Endothelial cell of umbilical vein (primary cell): ENCODE measurements around the gene CXCR4. TPM values are rescaled to one million over a fixed set of nuclear protein-coding genes. Genes with fewer than 3 reads are reported as not detected.

Experiments
- BruUV-seq: library from RNA; stranded (reverse); fragments of 400-500 nt; replicated peaks from 2 replicates; lab custom pipeline; 2021; lab: Mats Ljungman, UMichigan
- CTCF ChIA-PET: fragments of 300-600, 350-600 bp; sonication (Branson Sonifier 250); formaldehyde crosslinking; loops from one replicate; lab custom pipeline; 2021; ENCODE audit warnings: antibody characterized with exemption, inconsistent platforms; lab: Charles Lee
- POLR2A ChIA-PET: fragments of 300-600, 350-600 bp; sonication (Branson Sonifier 250); formaldehyde crosslinking; loops from one replicate; lab custom pipeline; 2021; ENCODE audit warnings: antibody characterized with exemption, inconsistent platforms; lab: Charles Lee
- DNase-seq: peaks from one replicate; pipeline ENCODE4 v3.0.0-alpha.2; 2011; ENCODE audit warnings: low read depth, low spot score
- FAIRE-seq: peaks from 2 replicates; lab custom pipeline; 2011; peaks lifted over from hg19 to GRCh38; lab: Jason Lieb, UNC
- H2AFZ ChIP-seq: 2 replicates; pipeline ENCODE4 v1.6.0; 2012; ENCODE audit warnings: low read depth, low read length, control low read depth, inconsistent platforms
- H3K27ac ChIP-seq: 2 replicates; pipeline ENCODE4 v1.5.1; 2011; ENCODE audit warnings: low read depth, mild to moderate bottlenecking, control low read depth, low read length, moderate library complexity; ENCODE audit not compliant: insufficient read depth
- H3K27me3 ChIP-seq, 2 experiments: 2 replicates each; pipeline versions ENCODE4 v1.6.0 to v1.6.1; 2011; ENCODE audit warnings: low read length in 2 of 2, mixed read lengths in 1 of 2; ENCODE audit not compliant: control insufficient read depth in 2 of 2, insufficient read depth in 2 of 2
- H3K36me3 ChIP-seq, 2 experiments: 2 replicates in 1 of 2; 3 replicates in 1 of 2; pipeline ENCODE4 v1.5.1; 2011; ENCODE audit warnings: low read length in 2 of 2, mild to moderate bottlenecking in 1 of 2, moderate library complexity in 1 of 2; ENCODE audit not compliant: control insufficient read depth in 2 of 2, insufficient read depth in 2 of 2; ENCODE audit errors: extremely low read depth in 1 of 2
- H3K4me1 ChIP-seq: 3 replicates; pipeline ENCODE4 v1.5.1; 2011; ENCODE audit warnings: mild to moderate bottlenecking, low read length; ENCODE audit not compliant: control insufficient read depth, insufficient read depth; ENCODE audit errors: extremely low read depth
- H3K4me2 ChIP-seq: 2 replicates; pipeline ENCODE4 v1.6.1; 2011; ENCODE audit warnings: low read length, control low read depth, mixed read lengths; ENCODE audit not compliant: insufficient read depth
- H3K4me3 ChIP-seq, 3 experiments: fragments of 200-600 bp in 1 of 3; sonication (generic), shearing (Covaris generic) in 1 of 3; replicated peaks in 1 of 3; 2 replicates each; pipeline ENCODE4 v1.5.1; 2011 to 2016; ENCODE audit warnings: control low read depth in 3 of 3, low read length in 3 of 3, mild to moderate bottlenecking in 2 of 3, inconsistent platforms in 1 of 3, low read depth in 1 of 3, moderate library complexity in 1 of 3; ENCODE audit not compliant: insufficient read depth in 1 of 3
- H3K79me2 ChIP-seq: 2 replicates; pipeline ENCODE4 v1.6.0; 2012; ENCODE audit warnings: low read length, inconsistent platforms; ENCODE audit not compliant: control insufficient read depth, insufficient read depth
- H3K9ac ChIP-seq: replicated peaks from 2 replicates; pipeline ENCODE3; 2011; ENCODE audit warnings: low read length, control low read depth; ENCODE audit not compliant: insufficient read depth; ENCODE audit errors: extremely low read depth
- H3K9me1 ChIP-seq: replicated peaks from 3 replicates; pipeline ENCODE4 v1.6.0; 2011; ENCODE audit warnings: mild to moderate bottlenecking, low read length; ENCODE audit not compliant: control insufficient read depth, insufficient read depth; ENCODE audit errors: extremely low read depth
- H3K9me3 ChIP-seq: replicated peaks from 2 replicates; pipeline ENCODE4 v1.5.1; 2012; ENCODE audit warnings: low read length, inconsistent platforms; ENCODE audit not compliant: control insufficient read depth, insufficient read depth
- H4K20me1 ChIP-seq: replicated peaks from 2 replicates; pipeline ENCODE3; 2011; ENCODE audit warnings: mild to moderate bottlenecking, low read length; ENCODE audit not compliant: control insufficient read depth, insufficient read depth; ENCODE audit errors: extremely low read depth
- EZH2 ChIP-seq: IDR thresholded peaks from 2 replicates; pipeline ENCODE4 v1.6.1; 2012; ENCODE audit warnings: borderline replicate concordance, low read depth, mild to moderate bottlenecking, moderate library complexity, low read length, inconsistent platforms; ENCODE audit not compliant: severe bottlenecking
- FOS ChIP-seq: IDR thresholded peaks from 2 replicates; pipeline ENCODE4 v1.6.1; 2011; ENCODE audit warnings: mild to moderate bottlenecking, low read length, moderate library complexity, borderline replicate concordance; ENCODE audit not compliant: insufficient read depth
- GATA2 ChIP-seq: IDR thresholded peaks from 2 replicates; pipeline ENCODE4 v1.7.0; 2011; ENCODE audit warnings: low read depth, mild to moderate bottlenecking, moderate library complexity, mixed read lengths, low read length; ENCODE audit not compliant: insufficient read length, insufficient read depth
- JUN ChIP-seq: IDR thresholded peaks from 2 replicates; pipeline ENCODE4 v1.6.1; 2011; ENCODE audit warnings: borderline replicate concordance, low read depth; ENCODE audit not compliant: insufficient read length, insufficient read depth
- MAX ChIP-seq: IDR thresholded peaks from 2 replicates; pipeline ENCODE4 v1.6.1; 2011; ENCODE audit not compliant: insufficient read depth, insufficient read length
- MYC ChIP-seq: IDR thresholded peaks from one replicate; pipeline ENCODE4 v1.6.1; 2011; ENCODE audit warnings: mild to moderate bottlenecking, low read depth, low read length
- POLR2A ChIP-seq: IDR thresholded peaks from 2 replicates; pipeline ENCODE4 v1.6.1; 2012; ENCODE audit warnings: low read depth, mild to moderate bottlenecking, control low read depth, low read length
- POLR2AphosphoS5 ChIP-seq: IDR thresholded peaks from 2 replicates; pipeline ENCODE4 v1.6.1; 2012; ENCODE audit warnings: low read depth, mild to moderate bottlenecking, control low read depth, low read length, moderate library complexity; ENCODE audit not compliant: insufficient read depth
- dilution Hi-C: fragments of 300-500 bp; cut with MboI; formaldehyde crosslinking; loops from one replicate; pipeline ENCODE4 v1.15.0; 2019; ENCODE audit warnings: low sequenced_read_pairs; ENCODE audit not compliant: extremely low pct_ligation_motif_present
- intact Hi-C: fragments of 100-400 bp; cut with micrococcal nuclease; formaldehyde crosslinking; loops from one replicate; pipeline ENCODE4 v1.10.0; 2022
- polyA plus RNA-seq, 4 experiments: library from polyadenylated mRNA; depleted of rRNA in 3 of 4; stranded (reverse) in 3 of 4; unstranded in 1 of 4; fragments of >200 nt; gene quantifications; 2 replicates each; pipeline versions ENCODE4 v1.2.1 to v1.2.3, GENCODE V29; 2011 to 2012; ENCODE audit warnings: missing spikeins in 1 of 4
- total RNA-seq: library from RNA; stranded (reverse); gene quantifications from 2 replicates; pipeline ENCODE4 v1.2.3, GENCODE V29; 2021
- TF ChIP-seq, protein P1 (sequence below), 2 donors: IDR thresholded peaks; 1 replicate in 1 of 2; 2 replicates in 1 of 2; pipeline ENCODE4 v1.5.1; 2011; ENCODE audit warnings: low read length in 2 of 2, mild to moderate bottlenecking in 2 of 2, moderate library complexity in 2 of 2, control low read depth in 1 of 2, inconsistent platforms in 1 of 2, low read depth in 1 of 2; ENCODE audit not compliant: insufficient read depth in 1 of 2; ENCODE audit errors: extremely low read depth in 1 of 2

Gene CXCR4
- total and polyA plus RNA-seq, 2 donors (not counting 3 experiments of a cell fraction or from before 2014, with no cell fraction given) = 42.2 to 52.4 TPM

GRCh38 chr2:136067459-136067858, 50.5 kb downstream of the CXCR4 start:
- intact Hi-C loops = no loop called here
- H3K27ac ChIP-seq = no peak overlapping the region
- H4K20me1 ChIP-seq = no peaks in the 10 kb centered on the region

DNA sequence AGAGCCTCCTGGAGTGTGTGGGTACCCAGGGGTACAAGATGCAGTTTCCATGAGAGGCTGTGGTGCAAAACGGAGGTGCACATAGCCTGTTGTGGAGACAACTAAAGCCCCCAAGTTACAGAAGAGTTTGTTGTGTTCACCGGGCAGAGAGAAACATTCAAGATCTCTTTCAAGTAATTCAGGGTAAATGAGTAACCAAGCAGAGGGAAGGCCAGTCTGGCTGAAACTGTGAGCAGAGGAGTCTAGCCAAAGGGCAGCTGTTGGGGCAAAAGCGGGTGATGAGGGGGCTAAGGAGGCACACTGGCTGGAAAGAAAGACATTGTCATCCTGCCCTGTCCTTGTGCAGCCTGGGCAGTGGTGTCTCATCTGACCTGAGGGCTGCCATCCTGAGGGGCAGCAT, 52.0 kb downstream of the CXCR4 start:
- no peak overlapping the region for H3K9ac ChIP-seq
- ChIA-PET CTCF (no interaction called here), POLR2A (no interaction called here)
- peak; percentile 24 for FAIRE-seq
- dilution Hi-C loops = no loop called here
- intact Hi-C loops = no loop called here
- H3K27me3 ChIP-seq = no peaks in the 10 kb centered on the region
- BruUV-seq = no TSS peak
- no peak overlapping the region for H3K4me2 ChIP-seq
- no peak for DNase-seq
- H3K9me1 ChIP-seq = no peaks in the 10 kb centered on the region
- H3K9me3 ChIP-seq = no peaks in the 10 kb centered on the region
- H3K4me3 ChIP-seq = no peak overlapping the region
- peaks cover 4% of the 10 kb centered on the region for H3K4me1 ChIP-seq
- TF ChIP-seq EZH2 = no peak
- TF ChIP-seq JUN = no peak
- no peak for TF ChIP-seq FOS
- no peak for TF ChIP-seq POLR2AphosphoS5
- no peak for TF ChIP-seq GATA2
- TF ChIP-seq MAX = no peak
- no peak for TF ChIP-seq POLR2A
- TF ChIP-seq, protein P1, sequence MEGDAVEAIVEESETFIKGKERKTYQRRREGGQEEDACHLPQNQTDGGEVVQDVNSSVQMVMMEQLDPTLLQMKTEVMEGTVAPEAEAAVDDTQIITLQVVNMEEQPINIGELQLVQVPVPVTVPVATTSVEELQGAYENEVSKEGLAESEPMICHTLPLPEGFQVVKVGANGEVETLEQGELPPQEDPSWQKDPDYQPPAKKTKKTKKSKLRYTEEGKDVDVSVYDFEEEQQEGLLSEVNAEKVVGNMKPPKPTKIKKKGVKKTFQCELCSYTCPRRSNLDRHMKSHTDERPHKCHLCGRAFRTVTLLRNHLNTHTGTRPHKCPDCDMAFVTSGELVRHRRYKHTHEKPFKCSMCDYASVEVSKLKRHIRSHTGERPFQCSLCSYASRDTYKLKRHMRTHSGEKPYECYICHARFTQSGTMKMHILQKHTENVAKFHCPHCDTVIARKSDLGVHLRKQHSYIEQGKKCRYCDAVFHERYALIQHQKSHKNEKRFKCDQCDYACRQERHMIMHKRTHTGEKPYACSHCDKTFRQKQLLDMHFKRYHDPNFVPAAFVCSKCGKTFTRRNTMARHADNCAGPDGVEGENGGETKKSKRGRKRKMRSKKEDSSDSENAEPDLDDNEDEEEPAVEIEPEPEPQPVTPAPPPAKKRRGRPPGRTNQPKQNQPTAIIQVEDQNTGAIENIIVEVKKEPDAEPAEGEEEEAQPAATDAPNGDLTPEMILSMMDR (IDR thresholded peaks at IDR 0.05; ENCODE audit: extremely low read depth in 1 of 2, insufficient read depth in 1 of 2, low read depth in 1 of 2, low read length in 2 of 2) = no peak
- TF ChIP-seq MYC = no peak
- no peak overlapping the region for H3K27ac ChIP-seq
- H3K79me2 ChIP-seq = no peaks in the 10 kb centered on the region
- H4K20me1 ChIP-seq = no peaks in the 10 kb centered on the region
- H3K36me3 ChIP-seq = no peaks in the 10 kb centered on the region
- no peak overlapping the region for H2AFZ ChIP-seq

More at GRCh38 chr2:136067459-136067858, 50.5 kb downstream of the CXCR4 start:
- Histone ChIP-seq H3K4me1 (peaks cover 4% of the 10 kb centered on the region), H3K9ac (no peak overlapping the region), H3K27me3 (no peaks in the 10 kb centered on the region), H3K4me3 (no peak overlapping the region), H3K4me2 (no peak overlapping the region), H3K9me1 (no peaks in the 10 kb centered on the region), H2AFZ (no peak overlapping the region), H3K9me3 (no peaks in the 10 kb centered on the region), H3K36me3 (no peaks in the 10 kb centered on the region), H3K79me2 (no peaks in the 10 kb centered on the region)
- no peak for FAIRE-seq
- no TSS peak for BruUV-seq
- no peak for TF ChIP-seq EZH2
- POLR2A ChIA-PET = no interaction called here
- CTCF ChIA-PET = no interaction called here
- no peak for DNase-seq
- dilution Hi-C loops = no loop called here
